Endothelial cell of umbilical vein (primary cell): ENCODE data around the gene MC2R. TPM values are rescaled to one million over a fixed set of nuclear protein-coding genes. Genes with fewer than 3 reads are reported as not detected.

Source experiments
- BruUV-seq: library from RNA; stranded (reverse); fragments of 400-500 nt; replicated peaks from 2 replicates; lab custom pipeline; 2021; lab: Mats Ljungman, UMichigan
- CTCF ChIA-PET: fragments of 300-600, 350-600 bp; sonication (Branson Sonifier 250); formaldehyde crosslinking; loops from one replicate; lab custom pipeline; 2021; ENCODE audit warnings: antibody characterized with exemption, inconsistent platforms; lab: Charles Lee
- POLR2A ChIA-PET: fragments of 300-600, 350-600 bp; sonication (Branson Sonifier 250); formaldehyde crosslinking; loops from one replicate; lab custom pipeline; 2021; ENCODE audit warnings: antibody characterized with exemption, inconsistent platforms; lab: Charles Lee
- DNase-seq: peaks from one replicate; pipeline ENCODE4 v3.0.0-alpha.2; 2011; ENCODE audit warnings: low read depth, low spot score
- FAIRE-seq: peaks from 2 replicates; lab custom pipeline; 2011; peaks lifted over from hg19 to GRCh38; lab: Jason Lieb, UNC
- H2AFZ ChIP-seq: 2 replicates; pipeline ENCODE4 v1.6.0; 2012; ENCODE audit warnings: low read depth, low read length, control low read depth, inconsistent platforms
- H3K27ac ChIP-seq: 2 replicates; pipeline ENCODE4 v1.5.1; 2011; ENCODE audit warnings: low read depth, mild to moderate bottlenecking, control low read depth, low read length, moderate library complexity; ENCODE audit not compliant: insufficient read depth
- H3K27me3 ChIP-seq, 2 experiments: 2 replicates each; pipeline versions ENCODE4 v1.6.0 to v1.6.1; 2011; ENCODE audit warnings: low read length in 2 of 2, mixed read lengths in 1 of 2; ENCODE audit not compliant: control insufficient read depth in 2 of 2, insufficient read depth in 2 of 2
- H3K36me3 ChIP-seq, 2 experiments: 2 replicates in 1 of 2; 3 replicates in 1 of 2; pipeline ENCODE4 v1.5.1; 2011; ENCODE audit warnings: low read length in 2 of 2, mild to moderate bottlenecking in 1 of 2, moderate library complexity in 1 of 2; ENCODE audit not compliant: control insufficient read depth in 2 of 2, insufficient read depth in 2 of 2; ENCODE audit errors: extremely low read depth in 1 of 2
- H3K4me1 ChIP-seq: 3 replicates; pipeline ENCODE4 v1.5.1; 2011; ENCODE audit warnings: mild to moderate bottlenecking, low read length; ENCODE audit not compliant: control insufficient read depth, insufficient read depth; ENCODE audit errors: extremely low read depth
- H3K4me2 ChIP-seq: 2 replicates; pipeline ENCODE4 v1.6.1; 2011; ENCODE audit warnings: low read length, control low read depth, mixed read lengths; ENCODE audit not compliant: insufficient read depth
- H3K4me3 ChIP-seq, 3 experiments: fragments of 200-600 bp in 1 of 3; sonication (generic), shearing (Covaris generic) in 1 of 3; replicated peaks in 1 of 3; 2 replicates each; pipeline ENCODE4 v1.5.1; 2011 to 2016; ENCODE audit warnings: control low read depth in 3 of 3, low read length in 3 of 3, mild to moderate bottlenecking in 2 of 3, inconsistent platforms in 1 of 3, low read depth in 1 of 3, moderate library complexity in 1 of 3; ENCODE audit not compliant: insufficient read depth in 1 of 3
- H3K79me2 ChIP-seq: 2 replicates; pipeline ENCODE4 v1.6.0; 2012; ENCODE audit warnings: low read length, inconsistent platforms; ENCODE audit not compliant: control insufficient read depth, insufficient read depth
- H3K9ac ChIP-seq: replicated peaks from 2 replicates; pipeline ENCODE3; 2011; ENCODE audit warnings: low read length, control low read depth; ENCODE audit not compliant: insufficient read depth; ENCODE audit errors: extremely low read depth
- H3K9me1 ChIP-seq: replicated peaks from 3 replicates; pipeline ENCODE4 v1.6.0; 2011; ENCODE audit warnings: mild to moderate bottlenecking, low read length; ENCODE audit not compliant: control insufficient read depth, insufficient read depth; ENCODE audit errors: extremely low read depth
- H3K9me3 ChIP-seq: replicated peaks from 2 replicates; pipeline ENCODE4 v1.5.1; 2012; ENCODE audit warnings: low read length, inconsistent platforms; ENCODE audit not compliant: control insufficient read depth, insufficient read depth
- H4K20me1 ChIP-seq: replicated peaks from 2 replicates; pipeline ENCODE3; 2011; ENCODE audit warnings: mild to moderate bottlenecking, low read length; ENCODE audit not compliant: control insufficient read depth, insufficient read depth; ENCODE audit errors: extremely low read depth
- EZH2 ChIP-seq: IDR thresholded peaks from 2 replicates; pipeline ENCODE4 v1.6.1; 2012; ENCODE audit warnings: borderline replicate concordance, low read depth, mild to moderate bottlenecking, moderate library complexity, low read length, inconsistent platforms; ENCODE audit not compliant: severe bottlenecking
- FOS ChIP-seq: IDR thresholded peaks from 2 replicates; pipeline ENCODE4 v1.6.1; 2011; ENCODE audit warnings: mild to moderate bottlenecking, low read length, moderate library complexity, borderline replicate concordance; ENCODE audit not compliant: insufficient read depth
- GATA2 ChIP-seq: IDR thresholded peaks from 2 replicates; pipeline ENCODE4 v1.7.0; 2011; ENCODE audit warnings: low read depth, mild to moderate bottlenecking, moderate library complexity, mixed read lengths, low read length; ENCODE audit not compliant: insufficient read length, insufficient read depth
- JUN ChIP-seq: IDR thresholded peaks from 2 replicates; pipeline ENCODE4 v1.6.1; 2011; ENCODE audit warnings: borderline replicate concordance, low read depth; ENCODE audit not compliant: insufficient read length, insufficient read depth
- MYC ChIP-seq: IDR thresholded peaks from one replicate; pipeline ENCODE4 v1.6.1; 2011; ENCODE audit warnings: mild to moderate bottlenecking, low read depth, low read length
- POLR2A ChIP-seq: IDR thresholded peaks from 2 replicates; pipeline ENCODE4 v1.6.1; 2012; ENCODE audit warnings: low read depth, mild to moderate bottlenecking, control low read depth, low read length
- POLR2AphosphoS5 ChIP-seq: IDR thresholded peaks from 2 replicates; pipeline ENCODE4 v1.6.1; 2012; ENCODE audit warnings: low read depth, mild to moderate bottlenecking, control low read depth, low read length, moderate library complexity; ENCODE audit not compliant: insufficient read depth
- dilution Hi-C: fragments of 300-500 bp; cut with MboI; formaldehyde crosslinking; loops from one replicate; pipeline ENCODE4 v1.15.0; 2019; ENCODE audit warnings: low sequenced_read_pairs; ENCODE audit not compliant: extremely low pct_ligation_motif_present
- intact Hi-C: fragments of 100-400 bp; cut with micrococcal nuclease; formaldehyde crosslinking; loops from one replicate; pipeline ENCODE4 v1.10.0; 2022
- polyA plus RNA-seq, 4 experiments: library from polyadenylated mRNA; depleted of rRNA in 3 of 4; stranded (reverse) in 3 of 4; unstranded in 1 of 4; fragments of >200 nt; gene quantifications; 2 replicates each; pipeline versions ENCODE4 v1.2.1 to v1.2.3, GENCODE V29; 2011 to 2012; ENCODE audit warnings: missing spikeins in 1 of 4
- total RNA-seq: library from RNA; stranded (reverse); gene quantifications from 2 replicates; pipeline ENCODE4 v1.2.3, GENCODE V29; 2021
- TF ChIP-seq, protein P1 (sequence below): IDR thresholded peaks from 2 replicates; pipeline ENCODE4 v1.6.1; 2011; ENCODE audit not compliant: insufficient read depth, insufficient read length
- TF ChIP-seq, protein P2 (sequence below), 2 donors: IDR thresholded peaks; 1 replicate in 1 of 2; 2 replicates in 1 of 2; pipeline ENCODE4 v1.5.1; 2011; ENCODE audit warnings: low read length in 2 of 2, mild to moderate bottlenecking in 2 of 2, moderate library complexity in 2 of 2, control low read depth in 1 of 2, inconsistent platforms in 1 of 2, low read depth in 1 of 2; ENCODE audit not compliant: insufficient read depth in 1 of 2; ENCODE audit errors: extremely low read depth in 1 of 2

The MC2R gene
- total and polyA plus RNA-seq, 2 donors (not counting 3 experiments of a cell fraction or from before 2014, with no cell fraction given): not detected

DNA sequence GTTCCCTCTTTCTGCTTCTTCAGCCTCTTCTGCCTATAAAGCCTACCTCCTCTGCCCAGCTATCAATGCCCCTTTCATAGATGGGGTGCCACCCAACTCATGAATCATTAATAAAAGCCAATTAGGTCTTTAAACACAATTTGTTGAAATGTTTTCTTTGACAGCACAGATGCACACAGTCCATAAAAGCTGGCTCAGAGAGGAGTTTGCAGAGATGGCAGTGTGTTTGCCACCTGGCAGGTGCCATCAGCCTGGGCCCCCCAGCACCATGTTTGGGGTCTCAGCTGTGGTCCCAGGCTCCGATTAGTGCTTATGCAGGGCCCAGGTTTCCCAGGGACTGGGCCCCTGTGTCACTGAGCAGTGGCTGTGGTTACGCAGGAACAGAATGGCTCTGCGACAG lies 7.9 kb upstream of the MC2R start:
- H3K27ac ChIP-seq: no peak overlapping the region
- FAIRE-seq (no peak), DNase-seq (no peak)
- no peak for TF ChIP-seq POLR2A
- TF ChIP-seq, protein P1, sequence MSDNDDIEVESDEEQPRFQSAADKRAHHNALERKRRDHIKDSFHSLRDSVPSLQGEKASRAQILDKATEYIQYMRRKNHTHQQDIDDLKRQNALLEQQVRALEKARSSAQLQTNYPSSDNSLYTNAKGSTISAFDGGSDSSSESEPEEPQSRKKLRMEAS: no peak
- no peak for TF ChIP-seq MYC
- TF ChIP-seq, protein P2, sequence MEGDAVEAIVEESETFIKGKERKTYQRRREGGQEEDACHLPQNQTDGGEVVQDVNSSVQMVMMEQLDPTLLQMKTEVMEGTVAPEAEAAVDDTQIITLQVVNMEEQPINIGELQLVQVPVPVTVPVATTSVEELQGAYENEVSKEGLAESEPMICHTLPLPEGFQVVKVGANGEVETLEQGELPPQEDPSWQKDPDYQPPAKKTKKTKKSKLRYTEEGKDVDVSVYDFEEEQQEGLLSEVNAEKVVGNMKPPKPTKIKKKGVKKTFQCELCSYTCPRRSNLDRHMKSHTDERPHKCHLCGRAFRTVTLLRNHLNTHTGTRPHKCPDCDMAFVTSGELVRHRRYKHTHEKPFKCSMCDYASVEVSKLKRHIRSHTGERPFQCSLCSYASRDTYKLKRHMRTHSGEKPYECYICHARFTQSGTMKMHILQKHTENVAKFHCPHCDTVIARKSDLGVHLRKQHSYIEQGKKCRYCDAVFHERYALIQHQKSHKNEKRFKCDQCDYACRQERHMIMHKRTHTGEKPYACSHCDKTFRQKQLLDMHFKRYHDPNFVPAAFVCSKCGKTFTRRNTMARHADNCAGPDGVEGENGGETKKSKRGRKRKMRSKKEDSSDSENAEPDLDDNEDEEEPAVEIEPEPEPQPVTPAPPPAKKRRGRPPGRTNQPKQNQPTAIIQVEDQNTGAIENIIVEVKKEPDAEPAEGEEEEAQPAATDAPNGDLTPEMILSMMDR (IDR thresholded peaks at IDR 0.05; ENCODE audit: extremely low read depth in 1 of 2, insufficient read depth in 1 of 2, low read depth in 1 of 2, low read length in 2 of 2): no peak
- no peak for TF ChIP-seq JUN
- no peak for TF ChIP-seq FOS
- TF ChIP-seq POLR2AphosphoS5: no peak
- TF ChIP-seq GATA2: no peak
- no peak for TF ChIP-seq EZH2
- no peaks in the 10 kb centered on the region for H4K20me1 ChIP-seq
- no peaks in the 10 kb centered on the region for H3K4me1 ChIP-seq
- H2AFZ ChIP-seq: no peak overlapping the region
- POLR2A ChIA-PET: no interaction called here
- H3K9ac ChIP-seq: no peak overlapping the region
- no TSS peak for BruUV-seq
- H3K4me2 ChIP-seq: no peak overlapping the region
- no peaks in the 10 kb centered on the region for H3K27me3 ChIP-seq
- H3K36me3 ChIP-seq: no peaks in the 10 kb centered on the region
- H3K9me3 ChIP-seq: peaks cover 4% of the 10 kb centered on the region
- H3K4me3 ChIP-seq: no peak overlapping the region
- dilution Hi-C loops (no loop called here), intact Hi-C loops (no loop called here)
- no peaks in the 10 kb centered on the region for H3K9me1 ChIP-seq
- H3K79me2 ChIP-seq: no peaks in the 10 kb centered on the region
- CTCF ChIA-PET: no interaction called here
